GM12874 (cell line): ENCODE results near the gene KIAA0319L.

Experiments used
- CTCF ChIP-seq: IDR thresholded peaks from 2 replicates; pipeline ENCODE4 v1.5.1; 2011; ENCODE audit warnings: low read depth, mild to moderate bottlenecking, control low read depth, low read length, moderate library complexity; ENCODE audit not compliant: insufficient read depth

Gene KIAA0319L

GRCh38 chr1:35505911-35506798 is 51.0 kb downstream of the KIAA0319L start:
- peak; percentile 17; the same call in 1 of the 2 replicates for TF ChIP-seq CTCF

- no peak for TF ChIP-seq CTCF
These were observed 55.0 kb downstream of the KIAA0319L start for GRCh38 chr1:35502242-35502641.

DNA sequence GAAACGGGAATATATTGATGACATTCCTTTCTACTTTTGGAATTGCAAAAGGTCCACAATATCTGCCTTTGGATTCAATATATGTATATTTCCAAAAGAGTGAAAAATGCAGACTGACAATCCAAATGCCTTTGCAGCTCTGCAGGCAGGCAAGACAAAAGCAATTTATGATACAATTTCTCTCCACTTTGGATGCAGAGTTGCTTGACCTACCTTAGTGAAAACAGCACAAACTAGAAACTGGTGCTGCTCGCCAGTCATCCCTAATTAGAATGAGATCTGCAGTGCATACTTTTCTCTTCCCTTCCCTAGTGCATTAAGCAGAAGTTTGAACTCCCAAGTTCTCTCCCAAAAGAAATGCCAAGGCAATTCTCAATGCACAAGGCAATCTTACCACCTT is 56.8 kb downstream of the KIAA0319L start:
- TF ChIP-seq CTCF = no peak

DNA sequence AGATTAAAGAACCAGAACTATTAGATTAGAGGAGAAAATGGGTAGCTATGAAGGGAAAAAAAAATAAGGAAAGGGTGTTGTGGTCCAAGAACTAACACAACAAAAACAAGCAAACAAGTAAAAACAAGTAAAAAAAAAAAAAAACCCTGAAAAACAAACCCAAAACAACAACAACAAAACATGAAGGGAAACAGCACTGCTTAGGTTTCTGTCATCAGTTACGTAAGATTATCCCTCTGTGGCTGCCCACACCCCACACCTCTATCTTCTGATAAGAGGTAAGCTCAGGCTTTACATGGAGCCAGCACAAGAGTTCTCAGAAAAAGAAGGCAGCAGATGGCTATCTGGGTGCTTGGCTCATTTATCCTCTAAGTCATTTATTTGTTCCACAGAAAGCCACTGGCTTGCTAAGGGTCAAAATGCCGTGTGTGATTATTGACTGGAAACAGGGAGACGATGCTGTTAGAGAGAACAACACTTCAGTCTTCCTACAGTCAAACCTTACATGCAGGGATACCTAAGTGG is 57.5 kb downstream of the KIAA0319L start:
- TF ChIP-seq CTCF = no peak

GRCh38 chr1:35499231-35499630 is 58.0 kb downstream of the KIAA0319L start:
- TF ChIP-seq CTCF = no peak

- no peak for TF ChIP-seq CTCF
These were observed 59.6 kb downstream of the KIAA0319L start for GRCh38 chr1:35497571-35497970.

- no peak for TF ChIP-seq CTCF
These were observed 67.0 kb downstream of the KIAA0319L start for GRCh38 chr1:35490250-35490649.
